GM18526 (cell line): ENCODE results near the gene SUPV3L1.

ENCODE experiments used
- POLR2A ChIP-seq: IDR thresholded peaks from 3 replicates; pipeline ENCODE4 v1.6.1; 2011; ENCODE audit not compliant: insufficient read length; ENCODE audit errors: extremely low read depth

The SUPV3L1 gene

GRCh38 chr10:69179743-69180524 lies at the start of gene SUPV3L1:
TSS of gene SUPV3L1 (plus strand) at chr10:69180234. CDS start at chr10:69180292, 58 bp downstream.
- TF ChIP-seq POLR2A, result peak; percentile 65

GRCh38 chr10:69130251-69130650 lies 49.8 kb upstream of the SUPV3L1 start:
- TF ChIP-seq POLR2A, result no peak

GRCh38 chr10:69139961-69140360 lies 40.1 kb upstream of the SUPV3L1 start:
- TF ChIP-seq POLR2A, result no peak

GRCh38 chr10:69141304-69141703 lies 38.7 kb upstream of the SUPV3L1 start:
- no peak for TF ChIP-seq POLR2A

GRCh38 chr10:69142983-69143382 lies 37.1 kb upstream of the SUPV3L1 start:
- TF ChIP-seq POLR2A, result no peak

GRCh38 chr10:69145329-69145728 lies 34.7 kb upstream of the SUPV3L1 start:
- TF ChIP-seq POLR2A, result no peak

GRCh38 chr10:69145864-69146263 lies 34.2 kb upstream of the SUPV3L1 start:
- no peak for TF ChIP-seq POLR2A

GRCh38 chr10:69146759-69147158 lies 33.3 kb upstream of the SUPV3L1 start:
- no peak for TF ChIP-seq POLR2A

GRCh38 chr10:69151984-69152383 lies 28.1 kb upstream of the SUPV3L1 start:
- TF ChIP-seq POLR2A, result no peak

- TF ChIP-seq POLR2A, result no peak
Measured at GRCh38 chr10:69153227-69153626, 26.8 kb upstream of the SUPV3L1 start.

- TF ChIP-seq POLR2A, result no peak
Measured at GRCh38 chr10:69160809-69161241, 19.2 kb upstream of the SUPV3L1 start.

GRCh38 chr10:69168493-69168892 lies 11.5 kb upstream of the SUPV3L1 start:
- TF ChIP-seq POLR2A, result no peak

- no peak for TF ChIP-seq POLR2A
Measured at GRCh38 chr10:69172241-69172982, 7.6 kb upstream of the SUPV3L1 start.

GRCh38 chr10:69176823-69177222 lies 3.2 kb upstream of the SUPV3L1 start:
- TF ChIP-seq POLR2A, result no peak

- no peak for TF ChIP-seq POLR2A
Measured at GRCh38 chr10:69179089-69179742, 818 bp upstream of the SUPV3L1 start.

- no peak for TF ChIP-seq POLR2A
Measured at GRCh38 chr10:69180525-69181204, 631 bp downstream of the SUPV3L1 start.

- TF ChIP-seq POLR2A, result no peak
Measured at GRCh38 chr10:69181433-69181832, 1.4 kb downstream of the SUPV3L1 start.
